Loucy (cell line): ENCODE results near the gene DCXR.

Experiments used
- H2AFZ ChIP-seq: fragments of 200-600 bp; sonication (generic); 2 replicates; pipeline ENCODE4 v1.6.0; 2016; ENCODE audit warnings: antibody characterized with exemption, mild to moderate bottlenecking, low read length, moderate library complexity
- H3F3A ChIP-seq: fragments of 200-600 bp; 2 replicates; pipeline ENCODE4 v1.6.0; 2016; ENCODE audit warnings: antibody characterized with exemption, low read depth, mild to moderate bottlenecking
- H3K27me3 ChIP-seq: fragments of 200-600 bp; sonication (generic); 2 replicates; pipeline ENCODE4 v1.6.1; 2014; ENCODE audit warnings: low read length, mild to moderate bottlenecking; ENCODE audit not compliant: insufficient read depth, poor library complexity, severe bottlenecking
- H3K36me3 ChIP-seq: fragments of 200-600 bp; sonication (generic); 2 replicates; pipeline ENCODE4 v1.6.1; 2016; ENCODE audit warnings: low read length; ENCODE audit not compliant: insufficient read depth
- H3K4me1 ChIP-seq: fragments of 200-600 bp; sonication (generic); 2 replicates; pipeline ENCODE4 v1.5.1; 2014; ENCODE audit warnings: low read length, mild to moderate bottlenecking; ENCODE audit not compliant: insufficient read depth, poor library complexity, severe bottlenecking
- H3K4me2 ChIP-seq: fragments of 200-600 bp; sonication (generic); 2 replicates; pipeline ENCODE4 v1.6.0; 2014; ENCODE audit warnings: antibody characterized with exemption, low read length, low read depth, mild to moderate bottlenecking; ENCODE audit not compliant: poor library complexity, severe bottlenecking
- H3K4me3 ChIP-seq: fragments of 200-600 bp; sonication (generic); 2 replicates; pipeline ENCODE4 v1.5.1; 2014; ENCODE audit warnings: low read length, mild to moderate bottlenecking, mixed read lengths; ENCODE audit not compliant: poor library complexity, severe bottlenecking
- H3K79me2 ChIP-seq: fragments of 200-600 bp; sonication (generic); 2 replicates; pipeline ENCODE4 v1.6.1; 2014; ENCODE audit warnings: low read length; ENCODE audit not compliant: insufficient read depth
- H3K9ac ChIP-seq: fragments of 200-600 bp; sonication (generic); 2 replicates; pipeline ENCODE4 v1.6.0; 2014; ENCODE audit warnings: mild to moderate bottlenecking, low read depth, low read length, moderate library complexity; ENCODE audit not compliant: poor library complexity, severe bottlenecking
- H3K9me2 ChIP-seq: fragments of 200-600 bp; sonication (generic); replicated peaks from 2 replicates; pipeline ENCODE4 v1.6.1; 2016; ENCODE audit warnings: low read depth, low read length, mixed read lengths
- H3K9me3 ChIP-seq: fragments of 200-600 bp; sonication (generic); 2 replicates; pipeline ENCODE4 v1.6.1; 2014; ENCODE audit warnings: mild to moderate bottlenecking, antibody characterized with exemption, low read length, low read depth; ENCODE audit not compliant: insufficient read depth
- H4K20me1 ChIP-seq: fragments of 200-600 bp; sonication (generic); 2 replicates; pipeline ENCODE4 v1.6.0; 2014; ENCODE audit warnings: antibody characterized with exemption, low read length, mild to moderate bottlenecking; ENCODE audit not compliant: insufficient read depth, poor library complexity, severe bottlenecking
- CTCF ChIP-seq: fragments of 200-600 bp; sonication (generic); conservative IDR thresholded peaks from 2 replicates; pipeline ENCODE4 v1.5.1; 2014; ENCODE audit warnings: mild to moderate bottlenecking, antibody characterized with exemption, low read length
- EZH2phosphoT487 ChIP-seq: fragments of 200-600 bp; IDR thresholded peaks from 2 replicates; pipeline ENCODE4 v1.6.1; 2018; ENCODE audit warnings: antibody characterized with exemption, mild to moderate bottlenecking, moderate library complexity, borderline replicate concordance

The DCXR gene

GRCh38 chr17:82028966-82029365 is 8.5 kb downstream of the DCXR start:
- H3K4me3 ChIP-seq = no peak overlapping the region
- peaks cover 8% of the 10 kb centered on the region; the same call in 1 of the 2 replicates for H3K79me2 ChIP-seq
- H3K4me1 ChIP-seq = peaks cover 21% of the 10 kb centered on the region
- H3K9ac ChIP-seq = no peak overlapping the region
- H3K27me3 ChIP-seq = no peaks in the 10 kb centered on the region
- no peak overlapping the region for H2AFZ ChIP-seq
- H4K20me1 ChIP-seq = no peaks in the 10 kb centered on the region
- no peak overlapping the region for H3K4me2 ChIP-seq
- no peaks in the 10 kb centered on the region for H3F3A ChIP-seq
- no peaks in the 10 kb centered on the region for H3K36me3 ChIP-seq
- TF ChIP-seq CTCF (no peak), EZH2phosphoT487 (no peak)
- H3K9me3 ChIP-seq = no peaks in the 10 kb centered on the region
- no peaks in the 10 kb centered on the region for H3K9me2 ChIP-seq

GRCh38 chr17:82028246-82028645 is 9.3 kb downstream of the DCXR start:
- Histone ChIP-seq H3K9me2 (no peaks in the 10 kb centered on the region), H3K4me1 (peaks cover 23% of the 10 kb centered on the region), H3K4me2 (no peak overlapping the region), H3K4me3 (no peak overlapping the region), H3K9me3 (no peaks in the 10 kb centered on the region), H3F3A (no peaks in the 10 kb centered on the region), H3K9ac (no peak overlapping the region), H2AFZ (no peak overlapping the region), H3K36me3 (no peaks in the 10 kb centered on the region), H3K27me3 (no peaks in the 10 kb centered on the region), H3K79me2 (peaks cover 9% of the 10 kb centered on the region; the same call in 1 of the 2 replicates), H4K20me1 (no peaks in the 10 kb centered on the region)
- TF ChIP-seq EZH2phosphoT487 = no peak

- H3K36me3 ChIP-seq = no peaks in the 10 kb centered on the region
- H3K4me2 ChIP-seq = no peak overlapping the region
- no peaks in the 10 kb centered on the region for H3K9me3 ChIP-seq
- no peak overlapping the region for H2AFZ ChIP-seq
- peaks cover 33% of the 10 kb centered on the region for H3K4me1 ChIP-seq
- no peak overlapping the region for H3K9ac ChIP-seq
- no peaks in the 10 kb centered on the region for H3K9me2 ChIP-seq
- H3F3A ChIP-seq = no peaks in the 10 kb centered on the region
- peaks cover 22% of the 10 kb centered on the region; the same call in 1 of the 2 replicates for H3K79me2 ChIP-seq
- no peak overlapping the region for H3K4me3 ChIP-seq
- H4K20me1 ChIP-seq = peaks cover 13% of the 10 kb centered on the region
- no peaks in the 10 kb centered on the region for H3K27me3 ChIP-seq
- TF ChIP-seq CTCF = no peak
- TF ChIP-seq EZH2phosphoT487 = no peak
Measured at GRCh38 chr17:82025401-82026107, 11.9 kb downstream of the DCXR start.

- Histone ChIP-seq H3K9ac (peak overlapping the region; percentile 73), H3F3A (no peaks in the 10 kb centered on the region), H2AFZ (no peak overlapping the region), H3K4me3 (peak overlapping the region; percentile 89), H4K20me1 (peaks cover 18% of the 10 kb centered on the region), H3K4me1 (peaks cover 33% of the 10 kb centered on the region), H3K27me3 (no peaks in the 10 kb centered on the region), H3K9me3 (no peaks in the 10 kb centered on the region), H3K36me3 (no peaks in the 10 kb centered on the region), H3K79me2 (peaks cover 22% of the 10 kb centered on the region; the same call in 1 of the 2 replicates), H3K9me2 (no peaks in the 10 kb centered on the region), H3K4me2 (peak overlapping the region; percentile 94)
- TF ChIP-seq EZH2phosphoT487 (no peak), CTCF (no peak)
Measured at GRCh38 chr17:82024859-82025258, 12.6 kb downstream of the DCXR start.
